Type B pancreatic cell (in vitro differentiated cells): ENCODE results near the gene ZNF354B. TPM values are rescaled to one million over a fixed set of nuclear protein-coding genes. Genes with fewer than 3 reads are reported as not detected.
A peak's percentile ranks its signal among the peaks of the same experiment; 100 is the strongest.
"Not testable (repeated sequence)": the region's sequence is repeated elsewhere in the genome, so short reads cannot be mapped to it uniquely, and the experiment has no call there.

Experiments
- DNase-seq: peaks from one replicate; pipeline ENCODE4 v3.0.0; 2021; ENCODE audit warnings: mixed read lengths; ENCODE audit not compliant: unreplicated experiment; ENCODE audit errors: extremely low spot score
- H3K27ac Mint-ChIP-seq: 2 replicates; pipeline ENCODE4 v1.8.0; 2021; ENCODE audit warnings: mild to moderate bottlenecking, mixed read lengths
- H3K27me3 Mint-ChIP-seq: 2 replicates; pipeline ENCODE4 v1.8.0; 2021; ENCODE audit warnings: mixed read lengths
- H3K36me3 Mint-ChIP-seq: 2 replicates; pipeline ENCODE4 v1.8.0; 2021; ENCODE audit warnings: mixed read lengths
- H3K4me1 Mint-ChIP-seq: one replicate; pipeline ENCODE4 v1.8.0; 2021; ENCODE audit warnings: mixed read lengths; ENCODE audit not compliant: unreplicated experiment
- H3K4me3 Mint-ChIP-seq: 2 replicates; pipeline ENCODE4 v1.8.0; 2021; ENCODE audit warnings: mild to moderate bottlenecking, mixed read lengths
- H3K9me3 Mint-ChIP-seq: 2 replicates; pipeline ENCODE4 v1.8.0; 2021; ENCODE audit warnings: mixed read lengths
- total RNA-seq: library from RNA; stranded (reverse); gene quantifications from 2 replicates; pipeline ENCODE4 v1.2.1, GENCODE V29; 2021; ENCODE audit warnings: low replicate concordance
- TF ChIP-seq, protein P1 (sequence below): fragments of 200-600 bp; sonication (generic); conservative IDR thresholded peaks from 2 replicates; pipeline ENCODE4 v1.5.0; 2021; ENCODE audit warnings: antibody characterized with exemption, mild to moderate bottlenecking

ZNF354B gene
- total RNA-seq, 1 donor from 2014 or later = 27.8 TPM

DNA sequence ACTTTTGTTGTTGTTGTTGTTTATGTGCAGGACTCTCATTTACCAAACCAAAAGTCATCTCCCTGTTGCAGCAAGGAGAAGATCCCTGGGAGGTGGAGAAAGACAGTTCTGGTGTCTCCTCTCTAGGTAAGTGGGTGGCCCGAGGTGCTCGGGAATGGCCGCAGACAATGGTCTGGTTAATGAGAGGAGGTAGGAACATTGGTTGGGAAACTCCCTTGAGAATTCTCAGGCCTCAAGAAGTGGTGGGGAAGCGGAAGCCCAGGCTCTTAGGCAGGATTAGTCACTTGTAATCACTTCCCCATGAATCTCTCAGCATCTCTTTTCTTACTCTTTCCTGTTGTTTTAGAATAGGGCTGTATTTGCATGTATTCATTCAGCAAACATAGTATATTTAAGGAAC lies 7.2 kb downstream of the ZNF354B start:
- no peaks in the 10 kb centered on the region for H3K27me3 Mint-ChIP-seq
- H3K4me3 Mint-ChIP-seq = no peak overlapping the region
- H3K4me1 Mint-ChIP-seq = peaks cover 8% of the 10 kb centered on the region
- peaks cover 55% of the 10 kb centered on the region for H3K36me3 Mint-ChIP-seq
- peaks cover 11% of the 10 kb centered on the region for H3K9me3 Mint-ChIP-seq
- TF ChIP-seq, protein P1, sequence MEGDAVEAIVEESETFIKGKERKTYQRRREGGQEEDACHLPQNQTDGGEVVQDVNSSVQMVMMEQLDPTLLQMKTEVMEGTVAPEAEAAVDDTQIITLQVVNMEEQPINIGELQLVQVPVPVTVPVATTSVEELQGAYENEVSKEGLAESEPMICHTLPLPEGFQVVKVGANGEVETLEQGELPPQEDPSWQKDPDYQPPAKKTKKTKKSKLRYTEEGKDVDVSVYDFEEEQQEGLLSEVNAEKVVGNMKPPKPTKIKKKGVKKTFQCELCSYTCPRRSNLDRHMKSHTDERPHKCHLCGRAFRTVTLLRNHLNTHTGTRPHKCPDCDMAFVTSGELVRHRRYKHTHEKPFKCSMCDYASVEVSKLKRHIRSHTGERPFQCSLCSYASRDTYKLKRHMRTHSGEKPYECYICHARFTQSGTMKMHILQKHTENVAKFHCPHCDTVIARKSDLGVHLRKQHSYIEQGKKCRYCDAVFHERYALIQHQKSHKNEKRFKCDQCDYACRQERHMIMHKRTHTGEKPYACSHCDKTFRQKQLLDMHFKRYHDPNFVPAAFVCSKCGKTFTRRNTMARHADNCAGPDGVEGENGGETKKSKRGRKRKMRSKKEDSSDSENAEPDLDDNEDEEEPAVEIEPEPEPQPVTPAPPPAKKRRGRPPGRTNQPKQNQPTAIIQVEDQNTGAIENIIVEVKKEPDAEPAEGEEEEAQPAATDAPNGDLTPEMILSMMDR = no peak
- peak; percentile 29 for DNase-seq
- H3K27ac Mint-ChIP-seq = no peak overlapping the region

DNA sequence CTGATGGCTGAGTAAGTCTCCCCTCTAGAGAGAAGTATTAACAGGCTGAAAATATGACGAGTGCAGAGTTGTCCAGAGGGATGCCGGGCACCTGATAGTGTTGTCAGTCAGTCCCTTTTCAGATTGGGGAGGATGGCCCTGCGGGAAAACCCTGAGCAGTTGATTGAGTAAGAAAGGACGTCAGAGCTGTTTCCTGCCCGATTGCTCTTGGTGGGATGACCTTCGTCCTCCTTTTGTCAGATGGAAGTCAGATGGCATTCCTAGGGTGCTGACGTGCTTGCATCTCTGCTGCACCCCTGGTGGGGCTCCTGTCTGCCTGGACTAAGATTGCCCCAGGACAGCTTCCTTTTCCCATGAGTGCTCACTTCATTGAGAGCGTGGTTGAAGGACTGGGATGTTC lies 9.8 kb downstream of the ZNF354B start:
- Mint-ChIP-seq H3K4me1 (no peaks in the 10 kb centered on the region), H3K27ac (no peak overlapping the region), H3K4me3 (no peak overlapping the region), H3K36me3 (peaks cover 69% of the 10 kb centered on the region), H3K9me3 (peaks cover 26% of the 10 kb centered on the region), H3K27me3 (no peaks in the 10 kb centered on the region)
- TF ChIP-seq, protein P1 = no peak
- no peak for DNase-seq

DNA sequence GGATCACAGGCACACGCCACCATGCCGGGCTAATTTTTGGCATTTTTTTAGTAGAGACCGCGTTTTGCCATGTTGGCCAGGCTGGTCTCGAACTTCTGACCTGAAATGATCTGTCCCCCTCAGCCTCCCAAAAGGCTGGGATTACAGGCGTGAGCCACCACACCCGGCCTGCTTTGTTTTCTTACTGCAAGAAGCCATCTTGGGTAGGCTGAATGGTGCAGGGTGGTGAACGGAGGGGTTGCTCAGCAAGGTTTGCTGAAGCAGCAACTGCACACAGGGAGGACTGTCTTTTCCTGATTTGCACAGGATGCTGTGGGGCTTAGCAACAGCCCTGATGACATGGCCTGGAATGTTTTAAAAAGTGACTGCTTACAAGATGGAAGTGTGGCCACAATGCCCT lies 10.7 kb downstream of the ZNF354B start:
- peaks cover 33% of the 10 kb centered on the region for H3K9me3 Mint-ChIP-seq
- TF ChIP-seq, protein P1 = no peak
- no peaks in the 10 kb centered on the region for H3K4me1 Mint-ChIP-seq
- DNase-seq = no peak
- peaks cover 76% of the 10 kb centered on the region for H3K36me3 Mint-ChIP-seq
- no peak overlapping the region for H3K4me3 Mint-ChIP-seq
- H3K27me3 Mint-ChIP-seq = no peaks in the 10 kb centered on the region
- no peak overlapping the region for H3K27ac Mint-ChIP-seq

DNA sequence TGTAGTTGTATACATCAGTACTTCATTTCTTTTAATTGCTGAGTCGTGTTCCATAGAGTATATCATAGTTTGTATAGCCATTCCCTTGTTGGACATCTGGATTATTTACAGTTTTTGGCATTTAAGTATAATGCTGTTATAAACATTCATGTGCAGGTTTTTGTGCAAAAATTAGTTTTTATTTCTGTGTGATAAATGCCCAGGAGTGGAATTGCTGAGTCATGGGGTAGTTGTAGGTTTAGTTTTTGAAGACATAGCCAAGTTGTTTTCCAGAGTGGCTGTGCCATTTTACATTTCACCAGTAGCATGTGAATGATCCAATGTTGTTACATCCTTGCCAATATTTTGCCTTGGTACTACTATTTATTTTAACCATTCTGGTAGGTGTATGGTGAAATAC lies 12.5 kb downstream of the ZNF354B start:
- Mint-ChIP-seq H3K4me1 (no peaks in the 10 kb centered on the region), H3K4me3 (no peak overlapping the region), H3K9me3 (peaks cover 40% of the 10 kb centered on the region), H3K36me3 (peaks cover 77% of the 10 kb centered on the region), H3K27ac (no peak overlapping the region), H3K27me3 (no peaks in the 10 kb centered on the region)
- DNase-seq = no peak
- TF ChIP-seq, protein P1 = no peak

DNA sequence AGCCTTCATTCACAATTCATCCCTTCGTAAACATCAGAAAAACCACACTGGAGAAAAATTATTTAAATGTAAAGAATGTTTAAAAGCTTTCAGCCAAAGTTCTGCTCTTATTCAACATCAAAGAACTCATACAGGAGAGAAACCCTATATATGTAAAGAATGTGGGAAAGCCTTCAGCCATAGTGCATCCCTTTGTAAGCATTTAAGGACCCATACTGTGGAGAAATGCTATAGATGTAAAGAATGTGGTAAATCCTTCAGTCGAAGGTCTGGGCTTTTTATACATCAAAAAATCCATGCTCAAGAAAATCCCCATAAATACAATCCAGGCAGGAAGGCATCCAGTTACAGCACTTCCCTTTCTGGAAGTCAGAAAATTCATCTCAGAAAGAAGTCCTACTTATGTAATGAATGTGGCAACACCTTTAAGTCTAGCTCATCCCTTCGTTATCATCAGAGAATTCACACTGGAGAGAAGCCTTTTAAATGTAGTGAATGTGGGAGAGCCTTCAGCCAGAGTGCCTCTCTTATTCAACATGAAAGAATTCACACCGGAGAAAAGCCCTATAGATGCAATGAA lies 23.5 kb downstream of the ZNF354B start:
- H3K27ac Mint-ChIP-seq, H3K4me1 Mint-ChIP-seq, H3K4me3 Mint-ChIP-seq, DNase-seq, H3K27me3 Mint-ChIP-seq: not testable (repeated sequence)
- peaks cover 73% of the 10 kb centered on the region for H3K36me3 Mint-ChIP-seq
- peaks cover 38% of the 10 kb centered on the region for H3K9me3 Mint-ChIP-seq

DNA sequence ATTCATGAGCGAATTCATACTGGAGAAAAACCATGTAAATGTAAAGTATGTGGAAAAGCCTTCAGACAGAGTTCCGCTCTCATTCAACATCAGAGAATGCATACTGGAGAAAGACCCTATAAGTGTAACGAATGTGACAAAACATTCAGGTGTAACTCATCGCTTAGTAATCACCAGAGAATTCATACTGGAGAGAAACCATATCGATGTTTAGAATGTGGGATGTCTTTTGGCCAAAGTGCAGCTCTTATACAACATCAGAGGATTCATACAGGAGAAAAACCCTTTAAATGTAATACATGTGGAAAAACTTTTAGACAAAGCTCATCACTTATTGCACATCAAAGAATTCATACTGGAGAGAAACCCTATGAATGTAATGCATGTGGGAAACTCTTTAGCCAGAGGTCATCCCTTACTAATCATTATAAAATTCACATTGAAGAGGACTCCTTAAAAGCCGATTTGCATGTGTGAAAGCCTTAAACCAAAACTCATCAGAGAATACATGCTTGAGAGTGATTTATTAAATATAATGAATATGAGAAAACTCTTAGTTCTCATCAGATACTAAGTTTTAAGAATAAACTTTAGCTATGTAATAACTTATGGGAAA lies 24.2 kb downstream of the ZNF354B start:
- TF ChIP-seq, protein P1 = no peak
- Mint-ChIP-seq H3K36me3 (peaks cover 74% of the 10 kb centered on the region), H3K4me3 (no peak overlapping the region), H3K27ac (no peak overlapping the region), H3K4me1 (no peaks in the 10 kb centered on the region), H3K9me3 (peaks cover 38% of the 10 kb centered on the region), H3K27me3 (no peaks in the 10 kb centered on the region)
- no peak for DNase-seq
